HepG2 (cell line): ENCODE results near the gene FURIN. TPM values are rescaled to one million over a fixed set of nuclear protein-coding genes. Genes with fewer than 3 reads are reported as not detected.

ENCODE experiments used
- AKNA ChIP-seq: sonication (generic); formaldehyde crosslinking; IDR thresholded peaks from 2 replicates; pipeline ENCODE4 v1.4.0; 2020; ENCODE audit warnings: missing genetic modification reagents, borderline replicate concordance
- EZH2 ChIP-seq: conservative IDR thresholded peaks from 2 replicates; pipeline ENCODE4 v1.6.1; 2012; ENCODE audit warnings: mild to moderate bottlenecking, low read depth, low read length, moderate library complexity
- GLI4 ChIP-seq: sonication (generic); formaldehyde crosslinking; IDR thresholded peaks from 2 replicates; pipeline ENCODE4 v1.5.1; 2020; ENCODE audit warnings: missing genetic modification reagents, mild to moderate bottlenecking, moderate library complexity, borderline replicate concordance
- GMEB2 ChIP-seq: IDR thresholded peaks from 2 replicates; pipeline ENCODE4 v1.6.1; 2016; ENCODE audit warnings: missing biosample characterization, missing genetic modification reagents, low read depth
- HES4 ChIP-seq: sonication (generic); formaldehyde crosslinking; IDR thresholded peaks from 2 replicates; pipeline ENCODE4 v1.9.0; 2021; ENCODE audit warnings: mild to moderate bottlenecking, missing genetic modification reagents, borderline replicate concordance
- MAFF ChIP-seq: IDR thresholded peaks from 2 replicates; pipeline ENCODE4 v1.6.1; 2011; ENCODE audit warnings: low read depth, low read length, improper control_type of control experiment
- NCOA2 ChIP-seq: sonication (generic); formaldehyde crosslinking; IDR thresholded peaks from 2 replicates; pipeline ENCODE4 v1.8.0; 2022; ENCODE audit warnings: inconsistent platforms
- NFIC ChIP-seq: IDR thresholded peaks from 2 replicates; pipeline ENCODE4 v1.6.1; 2012; ENCODE audit warnings: mild to moderate bottlenecking, low read length, inconsistent platforms
- RFX1 ChIP-seq: fragments of 450-650 bp; IDR thresholded peaks from 2 replicates; pipeline ENCODE4 v1.6.1; 2017
- SP5 ChIP-seq: IDR thresholded peaks from 2 replicates; pipeline ENCODE4 v1.6.1; 2016; ENCODE audit warnings: low read depth, borderline replicate concordance
- XBP1 ChIP-seq: sonication (generic); formaldehyde crosslinking; IDR thresholded peaks from 2 replicates; pipeline ENCODE4 v1.5.0; 2020; ENCODE audit warnings: missing genetic modification reagents
- YEATS2 ChIP-seq: sonication (generic); formaldehyde crosslinking; IDR thresholded peaks from 2 replicates; pipeline ENCODE4 v1.4.0; 2020; ENCODE audit warnings: missing genetic modification reagents, borderline replicate concordance
- ZBTB3 ChIP-seq: sonication (generic); formaldehyde crosslinking; IDR thresholded peaks from 2 replicates; pipeline ENCODE4 v1.4.0; 2020; ENCODE audit warnings: low read depth, mild to moderate bottlenecking, moderate library complexity, missing genetic modification reagents, borderline replicate concordance
- ZKSCAN8 ChIP-seq: IDR thresholded peaks from 2 replicates; pipeline ENCODE4 v1.6.1; 2016; ENCODE audit warnings: borderline replicate concordance, missing genetic modification reagents, missing compliant biosample characterization
- ZMYM3 ChIP-seq: sonication (generic); formaldehyde crosslinking; IDR thresholded peaks from 2 replicates; pipeline ENCODE4 v1.5.1; 2020; ENCODE audit warnings: mild to moderate bottlenecking, missing genetic modification reagents
- ZNF232 ChIP-seq: sonication (generic); formaldehyde crosslinking; IDR thresholded peaks from 2 replicates; pipeline ENCODE4 v1.4.0; 2020; ENCODE audit warnings: missing genetic modification reagents, borderline replicate concordance
- ZNF234 ChIP-seq: sonication (generic); formaldehyde crosslinking; conservative IDR thresholded peaks from 2 replicates; pipeline ENCODE4 v1.5.1; 2020; ENCODE audit warnings: mild to moderate bottlenecking, missing genetic modification reagents
- ZNF253 ChIP-seq: sonication (generic); formaldehyde crosslinking; IDR thresholded peaks from 2 replicates; pipeline ENCODE4 v1.8.0; 2022; ENCODE audit warnings: mild to moderate bottlenecking, missing genetic modification reagents, borderline replicate concordance
- ZNF546 ChIP-seq: sonication (generic); formaldehyde crosslinking; conservative IDR thresholded peaks from 2 replicates; pipeline ENCODE4 v1.8.1; 2023; ENCODE audit warnings: mild to moderate bottlenecking, missing genetic modification reagents
- ZNF784 ChIP-seq: sonication (generic); formaldehyde crosslinking; IDR thresholded peaks from 2 replicates; pipeline ENCODE4 v1.5.1; 2020; ENCODE audit warnings: missing genetic modification reagents, mild to moderate bottlenecking, borderline replicate concordance
- ZNF883 ChIP-seq: sonication (generic); formaldehyde crosslinking; IDR thresholded peaks from 2 replicates; pipeline ENCODE4 v1.5.1; 2020; ENCODE audit warnings: mild to moderate bottlenecking, missing genetic modification reagents; ENCODE audit errors: not compliant biosample characterization
- polyA plus RNA-seq, 8 experiments: library from polyadenylated mRNA; depleted of rRNA in 3 of 8; stranded (reverse) in 7 of 8; unstranded in 1 of 8; fragments of >200 nt; fragmentation: Illumina TruSeq in 4 of 8; extraction: Trizol in 4 of 8; gene quantifications; 2 replicates each; pipeline versions ENCODE4 v1.2.1 to v1.2.3, GENCODE V29; 2011 to 2016; ENCODE audit warnings: low read depth in 4 of 8, missing spikeins in 1 of 8, mixed read lengths in 1 of 8; ENCODE audit not compliant: insufficient read depth in 1 of 8
- total RNA-seq, 5 experiments: library from RNA; depleted of rRNA; stranded (reverse); fragments of >200 nt; fragmentation: Illumina TruSeq; extraction: Trizol; gene quantifications; 2 replicates each; pipeline ENCODE4 v1.2.3, GENCODE V29; 2016; ENCODE audit warnings: low read depth in 1 of 5
- TF ChIP-seq, protein P1 (sequence below): sonication (generic); formaldehyde crosslinking; IDR thresholded peaks from 2 replicates; pipeline ENCODE4 v1.9.0; 2021; ENCODE audit warnings: missing genetic modification reagents, mild to moderate bottlenecking, borderline replicate concordance

Gene FURIN
- total and polyA plus RNA-seq, 2 of the 13 experiments (the other 11 are each of a cell fraction or from before 2014, with no cell fraction given): 15.2 to 17.4 TPM

- TF ChIP-seq ZNF784 (CRISPR knock-in tag) (peak; percentile 89; the same call in 1 of the 2 replicates), AKNA (no peak), ZNF234 (CRISPR knock-in tag) (no peak), MAFF (no peak), GLI4 (CRISPR knock-in tag) (no peak), EZH2 (no peak), RFX1 (peak; percentile 29; the same call in 1 of the 2 replicates), HES4 (no peak; the same call in 1 of the 2 replicates), GMEB2 (CRISPR knock-in tag) (0 out of 2 replicates have a peak, but pooled peaks have one; percentile 16), ZNF253 (peak; percentile 85; the same call in 1 of the 2 replicates), ZNF546 (0 out of 2 replicates have a peak, but pooled peaks have one; percentile 28), YEATS2 (CRISPR knock-in tag) (peak; percentile 41; the same call in 1 of the 2 replicates), XBP1 (CRISPR knock-in tag) (no peak), ZBTB3 (CRISPR knock-in tag) (peak; percentile 92; the same call in 1 of the 2 replicates), ZNF232 (CRISPR knock-in tag) (no peak), SP5 (CRISPR knock-in tag) (peak; percentile 99), ZKSCAN8 (CRISPR knock-in tag) (peak; percentile 92), ZNF883 (CRISPR knock-in tag) (no peak), NCOA2 (peak; percentile 97), ZMYM3 (CRISPR knock-in tag) (peak; percentile 86), NFIC (peak; percentile 86; the same call in 1 of the 2 replicates)
- TF ChIP-seq, protein P1, sequence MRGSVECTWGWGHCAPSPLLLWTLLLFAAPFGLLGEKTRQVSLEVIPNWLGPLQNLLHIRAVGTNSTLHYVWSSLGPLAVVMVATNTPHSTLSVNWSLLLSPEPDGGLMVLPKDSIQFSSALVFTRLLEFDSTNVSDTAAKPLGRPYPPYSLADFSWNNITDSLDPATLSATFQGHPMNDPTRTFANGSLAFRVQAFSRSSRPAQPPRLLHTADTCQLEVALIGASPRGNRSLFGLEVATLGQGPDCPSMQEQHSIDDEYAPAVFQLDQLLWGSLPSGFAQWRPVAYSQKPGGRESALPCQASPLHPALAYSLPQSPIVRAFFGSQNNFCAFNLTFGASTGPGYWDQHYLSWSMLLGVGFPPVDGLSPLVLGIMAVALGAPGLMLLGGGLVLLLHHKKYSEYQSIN (CRISPR knock-in tag): no peak
Observed at GRCh38 chr15:90873998-90874605, 5.7 kb downstream of the FURIN start (continued).
